Subcutaneous adipose tissue (tissue), 4 donors: ENCODE data around the gene SYNGR2. TPM values are rescaled to one million over a fixed set of nuclear protein-coding genes. Genes with fewer than 3 reads are reported as not detected.

Experiments
- CTCF ChIP-seq: fragments of 450-650 bp; IDR thresholded peaks from one replicate; pipeline ENCODE4 v1.5.1; 2016; ENCODE audit warnings: low read depth, mild to moderate bottlenecking, control low read depth, antibody characterized with exemption, moderate library complexity
- total RNA-seq, 4 donors: library from RNA; depleted of rRNA; stranded (reverse); fragments of >200 nt; gene quantifications; one replicate each; pipeline ENCODE4 v1.1.0, GENCODE V29; 2016

The SYNGR2 gene
- total RNA-seq, 4 donors from 2014 or later: 33.0 to 80.6 (median 50.1) TPM

DNA sequence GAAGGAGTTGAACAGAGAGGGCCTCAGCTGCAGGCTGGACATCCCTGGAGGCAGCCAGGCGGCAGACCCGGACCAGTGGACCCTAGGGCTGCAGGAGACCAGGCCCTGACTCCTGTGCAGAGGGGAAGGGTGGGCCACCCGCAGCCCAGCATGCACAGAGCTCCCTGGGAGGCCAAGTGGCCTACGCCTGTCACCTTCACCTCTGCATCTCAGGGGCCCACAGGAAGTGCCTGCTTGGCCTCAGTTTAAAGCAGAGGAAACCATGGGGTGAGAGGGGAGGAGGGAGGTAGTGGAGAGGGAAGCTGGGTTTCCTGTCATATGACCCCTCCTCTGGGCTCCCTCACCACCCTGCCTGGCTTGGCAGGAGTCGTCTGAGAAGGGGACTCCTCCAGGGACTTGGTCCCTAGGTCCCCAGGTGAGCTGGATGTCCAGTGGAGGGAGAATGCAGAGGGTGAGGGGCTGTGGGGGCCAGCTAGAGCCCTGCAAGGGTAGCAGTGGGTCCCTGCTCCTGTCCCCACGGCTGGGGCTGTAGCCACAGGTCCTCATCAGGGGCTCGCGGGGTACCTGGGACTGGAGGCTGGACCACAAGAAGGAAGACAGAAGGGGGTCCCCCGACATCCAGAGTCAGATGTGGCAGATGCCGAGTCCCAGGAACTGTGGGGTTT is 37.8 kb upstream of the SYNGR2 start, which contains the start of gene TMC8:
TMC8 (plus strand) TSS at position 335 of the 665 bp plus-strand sequence. CDS start 818 bp downstream, outside the sequence.
- no peak for TF ChIP-seq CTCF

GRCh38 chr17:78131172-78132083 is 37.0 kb upstream of the SYNGR2 start:
- no peak for TF ChIP-seq CTCF

DNA sequence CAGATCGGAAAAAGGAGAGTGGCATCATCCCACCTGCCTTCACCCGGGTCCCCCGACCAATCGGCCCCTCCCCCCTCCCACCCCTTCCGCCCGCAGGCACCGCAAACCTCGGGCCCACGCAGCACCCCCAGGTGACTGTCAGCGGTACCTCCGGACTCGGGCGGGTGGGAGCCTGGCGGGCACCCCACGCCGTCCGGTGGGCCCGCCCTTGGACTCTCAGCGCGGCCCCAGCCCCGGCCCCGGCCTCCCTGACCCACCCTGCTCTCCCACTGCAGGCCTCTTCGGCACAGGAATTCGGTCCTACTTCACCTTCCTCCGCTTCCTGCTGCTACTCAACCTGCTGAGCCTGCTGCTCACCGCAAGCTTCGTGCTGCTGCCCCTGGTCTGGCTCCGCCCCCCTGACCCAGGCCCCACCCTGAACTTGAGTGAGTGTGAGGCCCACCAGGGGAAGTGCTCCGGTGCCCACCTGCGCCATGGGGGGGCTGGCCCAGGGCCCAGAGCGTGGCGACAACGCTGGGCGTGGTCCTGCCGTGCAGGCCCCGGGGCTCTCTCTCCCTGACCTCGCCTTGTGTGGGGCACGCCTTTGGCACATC is 36.2 kb upstream of the SYNGR2 start:
- TF ChIP-seq CTCF: no peak

DNA sequence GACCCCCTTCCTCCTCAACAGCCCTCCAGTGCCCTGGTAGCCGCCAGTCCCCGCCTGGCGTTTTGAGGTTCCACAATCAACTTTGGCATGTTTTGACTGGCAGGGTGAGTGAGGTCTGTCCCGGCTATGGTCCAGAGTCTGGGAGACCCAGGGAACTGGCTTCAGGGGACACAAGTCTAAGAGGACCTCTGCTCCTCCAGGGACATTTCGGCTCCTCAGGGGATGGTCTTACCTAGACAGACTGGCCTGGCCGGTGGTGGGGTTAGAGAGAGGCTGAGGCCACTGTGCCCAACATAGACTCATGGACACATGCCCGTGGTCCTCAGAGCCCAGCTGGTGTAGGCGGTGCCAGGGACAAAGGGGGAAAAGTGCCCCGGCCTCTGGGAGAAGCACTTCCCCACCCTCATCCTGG is 35.6 kb upstream of the SYNGR2 start:
- no peak for TF ChIP-seq CTCF

DNA sequence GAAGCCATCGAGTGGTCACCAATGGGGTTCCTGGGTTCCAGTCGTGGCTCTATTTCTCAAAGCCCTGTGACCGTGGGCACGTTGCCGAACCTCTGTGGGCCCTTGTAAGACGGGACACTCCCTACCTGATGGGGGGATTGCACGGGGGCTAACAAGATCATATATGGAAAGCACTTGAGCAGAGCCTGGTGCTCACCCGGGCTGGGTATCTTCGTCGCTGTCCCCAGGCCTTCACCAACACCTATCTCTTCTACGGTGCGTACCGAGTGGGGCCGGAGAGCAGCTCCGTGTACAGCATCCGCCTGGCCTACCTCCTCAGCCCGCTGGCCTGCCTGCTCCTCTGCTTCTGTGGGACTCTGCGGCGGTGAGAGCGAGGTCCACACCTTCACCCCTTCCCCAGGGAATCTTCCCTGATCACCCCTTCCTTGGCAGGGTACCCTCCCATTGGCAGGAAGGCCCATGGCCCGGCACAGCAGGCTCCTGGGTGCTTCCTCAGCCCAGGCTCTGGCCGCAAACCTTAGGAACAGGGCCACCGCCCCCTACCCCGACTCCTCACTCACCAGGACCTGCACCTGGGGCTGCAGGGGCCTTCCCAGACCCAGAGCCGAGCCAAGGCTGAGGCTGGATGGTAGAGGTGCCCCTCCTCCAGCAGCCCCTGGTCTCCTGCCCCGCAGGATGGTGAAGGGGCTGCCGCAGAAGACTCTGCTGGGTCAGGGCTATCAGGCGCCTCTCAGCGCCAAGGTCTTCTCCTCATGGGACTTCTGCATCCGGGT is 35.0 kb upstream of the SYNGR2 start:
- no peak for TF ChIP-seq CTCF

DNA sequence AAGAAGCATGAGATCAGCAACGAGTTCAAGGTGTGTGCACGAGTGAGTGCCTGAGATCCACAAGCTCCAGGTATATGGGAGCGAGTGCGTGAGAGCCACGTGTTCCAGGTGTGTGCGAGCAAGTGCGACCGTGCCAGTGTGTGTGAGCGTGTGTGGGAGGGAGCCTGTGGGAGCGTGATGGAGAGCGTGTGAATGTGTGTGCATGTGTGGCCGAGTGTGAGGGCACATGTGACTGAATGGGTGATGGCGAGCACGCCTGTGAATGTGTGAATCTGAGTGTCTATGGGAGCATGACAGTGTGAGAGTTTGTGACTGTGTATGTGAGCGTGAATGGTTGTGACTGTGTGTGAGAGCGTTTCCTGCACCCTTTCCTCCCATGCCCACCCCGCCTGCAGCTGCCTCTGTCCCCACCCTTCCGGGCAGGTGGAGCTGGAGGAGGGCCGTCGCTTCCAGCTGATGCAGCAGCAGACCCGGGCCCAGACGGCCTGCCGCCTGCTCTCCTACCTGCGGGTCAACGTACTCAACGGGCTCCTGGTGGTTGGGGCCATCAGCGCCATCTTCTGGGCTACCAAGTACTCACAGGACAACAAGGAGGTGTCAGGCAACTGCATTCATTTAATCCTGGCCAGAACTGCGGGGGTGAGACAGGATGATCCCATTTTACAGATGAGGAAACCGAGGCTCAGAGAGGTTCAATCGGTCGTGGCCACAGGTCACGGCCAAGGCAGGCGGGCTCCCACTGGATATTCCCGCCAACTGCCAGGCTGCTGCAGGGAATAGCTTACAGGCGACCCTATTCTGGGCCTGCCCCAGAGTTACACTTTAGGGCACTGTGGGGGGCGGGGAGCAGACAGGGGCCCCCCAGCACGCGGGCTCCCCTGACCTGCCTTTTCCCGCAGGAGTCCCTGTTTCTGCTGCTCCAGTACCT is 34.1 kb upstream of the SYNGR2 start:
- TF ChIP-seq CTCF: no peak
